ENCODE measurements around the gene IRF2BP1. TPM values are rescaled to one million over a fixed set of nuclear protein-coding genes. Genes with fewer than 3 reads are reported as not detected.

The IRF2BP1 gene
- total RNA-seq, 1 donor from 2014 or later: 9.8 TPM

GRCh38 chr19:45927565-45928261, 41.8 kb upstream of the IRF2BP1 start:
- Histone ChIP-seq H3K27me3 (peaks cover 31% of the 10 kb centered on the region), H3K79me2 (ENCODE audit: low read depth) (no peaks in the 10 kb centered on the region), H3F3A (ENCODE audit: low read depth) (peaks cover 5% of the 10 kb centered on the region), H2AFZ (replicated peaks) (peak overlapping the region; percentile 81), H3K4me1 (no peaks in the 10 kb centered on the region), H3K4me3 (peak overlapping the region; percentile 13), H4K20me1 (ENCODE audit: low read depth) (no peaks in the 10 kb centered on the region), H3K4me2 (peak overlapping the region; percentile 55), H3K9ac (no peak overlapping the region), H3K9me3 (ENCODE audit: low read depth) (no peaks in the 10 kb centered on the region), H3K36me3 (no peaks in the 10 kb centered on the region), H3K27ac (no peak overlapping the region)
- Mint-ChIP-seq H3K36me3 (no peaks in the 10 kb centered on the region), H3K4me3 (peak overlapping the region; percentile 33), H3K4me1 (peaks cover 12% of the 10 kb centered on the region), H3K27ac (peak overlapping the region; percentile 5), H3K27me3 (ENCODE audit: insufficient read depth, low read depth) (peaks cover 7% of the 10 kb centered on the region), H3K9me3 (no peaks in the 10 kb centered on the region)
- peak; percentile 98 for DNase-seq (ENCODE audit: low spot score)
- no peak for TF ChIP-seq EZH2 (IDR thresholded peaks at IDR 0.05)
- TF ChIP-seq EZH2phosphoT487 (IDR thresholded peaks at IDR 0.05): no peak
- TF ChIP-seq CTCF (IDR thresholded peaks at IDR 0.05): no peak

GRCh38 chr19:45924891-45925447, 39.0 kb upstream of the IRF2BP1 start:
- Histone ChIP-seq H4K20me1 (ENCODE audit: low read depth) (no peaks in the 10 kb centered on the region), H3F3A (ENCODE audit: low read depth) (peaks cover 17% of the 10 kb centered on the region), H3K4me1 (no peaks in the 10 kb centered on the region), H3K27me3 (peaks cover 19% of the 10 kb centered on the region), H3K27ac (no peak overlapping the region), H3K9me3 (ENCODE audit: low read depth) (no peaks in the 10 kb centered on the region), H3K9ac (no peak overlapping the region), H3K36me3 (no peaks in the 10 kb centered on the region), H3K79me2 (ENCODE audit: low read depth) (no peaks in the 10 kb centered on the region), H3K4me2 (no peak overlapping the region), H3K4me3 (no peak overlapping the region), H2AFZ (replicated peaks) (no peak overlapping the region)
- no peaks in the 10 kb centered on the region for H3K9me3 Mint-ChIP-seq
- no peak overlapping the region for H3K27ac Mint-ChIP-seq
- H3K4me3 Mint-ChIP-seq: no peak overlapping the region
- no peak for DNase-seq (ENCODE audit: low spot score)
- H3K36me3 Mint-ChIP-seq: no peaks in the 10 kb centered on the region
- TF ChIP-seq EZH2phosphoT487 (IDR thresholded peaks at IDR 0.05) (no peak), CTCF (IDR thresholded peaks at IDR 0.05) (no peak), EZH2 (IDR thresholded peaks at IDR 0.05) (no peak)
- H3K27me3 Mint-ChIP-seq (ENCODE audit: insufficient read depth, low read depth): peaks cover 6% of the 10 kb centered on the region
- peaks cover 22% of the 10 kb centered on the region for H3K4me1 Mint-ChIP-seq

GRCh38 chr19:45922281-45922680, 36.3 kb upstream of the IRF2BP1 start:
- peak; percentile 66 for DNase-seq (ENCODE audit: low spot score)

More at GRCh38 chr19:45922281-45922680, 36.3 kb upstream of the IRF2BP1 start:
- no peak overlapping the region for H3K9ac ChIP-seq
- Mint-ChIP-seq H3K27ac (peak overlapping the region; percentile 19), H3K36me3 (no peaks in the 10 kb centered on the region), H3K27me3 (ENCODE audit: insufficient read depth, low read depth) (peaks cover 6% of the 10 kb centered on the region), H3K4me3 (no peak overlapping the region), H3K9me3 (no peaks in the 10 kb centered on the region), H3K4me1 (peaks cover 16% of the 10 kb centered on the region)
- H3K4me3 ChIP-seq: no peak overlapping the region
- H3K36me3 ChIP-seq: no peaks in the 10 kb centered on the region
- H3K4me2 ChIP-seq: no peak overlapping the region
- H3K27ac ChIP-seq: no peak overlapping the region
- TF ChIP-seq EZH2 (IDR thresholded peaks at IDR 0.05) (no peak), CTCF (IDR thresholded peaks at IDR 0.05) (peak; percentile 42), EZH2phosphoT487 (IDR thresholded peaks at IDR 0.05) (no peak)
- H3K27me3 ChIP-seq: no peaks in the 10 kb centered on the region
- no peaks in the 10 kb centered on the region for H3K9me3 ChIP-seq (ENCODE audit: low read depth)
- no peaks in the 10 kb centered on the region for H3K79me2 ChIP-seq (ENCODE audit: low read depth)
- no peaks in the 10 kb centered on the region for H3K4me1 ChIP-seq
- peaks cover 15% of the 10 kb centered on the region for H3F3A ChIP-seq (ENCODE audit: low read depth)
- no peak overlapping the region for H2AFZ ChIP-seq (replicated peaks)
- no peaks in the 10 kb centered on the region for H4K20me1 ChIP-seq (ENCODE audit: low read depth)
